Stimulated activated CD4-positive, alpha-beta T cell treated with anti-CD3 and anti-CD28 coated beads, Interleukin-12 subunit alpha, Interleukin-12 subunit beta, amount 100 ng/mL, for 48 hours (primary cell): ENCODE data around the gene USP48.
"Not testable (repeated sequence)": the region's sequence is repeated elsewhere in the genome, so short reads cannot be mapped to it uniquely, and the experiment has no call there.

ENCODE experiments used
- DNase-seq, 3 donors: peaks; one replicate each; pipeline ENCODE4 v3.0.0-alpha.2; 2020; ENCODE audit warnings: low read depth in 2 of 3, low spot score in 1 of 3

The USP48 gene

DNA sequence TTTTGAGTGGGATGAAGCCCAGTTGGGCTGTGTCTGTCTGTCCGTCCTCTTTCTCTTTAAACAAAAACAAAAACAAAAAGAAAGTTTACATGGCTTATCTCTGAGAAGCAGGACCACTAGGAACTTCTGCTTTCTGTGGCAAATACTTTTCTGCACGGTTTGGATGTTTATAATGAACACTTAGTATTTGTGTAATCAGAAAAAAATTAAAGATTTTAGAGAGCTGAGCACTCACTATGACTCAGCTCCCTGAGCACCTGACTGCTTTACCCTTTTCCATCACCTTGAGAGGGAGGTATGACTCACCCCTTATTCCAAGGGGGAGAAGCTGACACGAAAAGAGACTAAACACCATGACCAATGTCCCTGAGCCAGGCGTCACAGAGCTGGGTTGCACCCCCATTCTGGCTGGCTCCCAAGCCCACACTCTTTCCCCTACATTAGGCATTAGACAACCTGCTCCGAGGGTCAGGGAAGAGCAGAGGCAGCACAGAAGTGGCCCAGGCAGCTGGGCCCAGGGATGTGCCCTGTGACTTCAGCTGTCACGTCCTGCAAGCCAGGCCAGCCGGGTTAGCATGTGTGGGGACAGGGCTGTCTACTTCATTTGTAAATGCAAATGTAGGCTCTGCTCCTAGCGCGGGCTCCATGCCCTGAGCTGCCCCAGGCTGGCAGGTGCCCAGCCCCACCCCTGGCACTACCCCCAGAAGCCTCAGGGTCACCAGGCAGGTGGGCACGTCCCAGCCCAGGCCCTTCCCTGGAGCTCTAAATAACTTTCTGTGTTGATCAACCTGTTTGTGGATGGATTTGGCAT, 144.2 kb downstream of the USP48 start:
- no peak for DNase-seq

GRCh38 chr1:21637514-21637913, 145.4 kb downstream of the USP48 start:
- no peak for DNase-seq

DNA sequence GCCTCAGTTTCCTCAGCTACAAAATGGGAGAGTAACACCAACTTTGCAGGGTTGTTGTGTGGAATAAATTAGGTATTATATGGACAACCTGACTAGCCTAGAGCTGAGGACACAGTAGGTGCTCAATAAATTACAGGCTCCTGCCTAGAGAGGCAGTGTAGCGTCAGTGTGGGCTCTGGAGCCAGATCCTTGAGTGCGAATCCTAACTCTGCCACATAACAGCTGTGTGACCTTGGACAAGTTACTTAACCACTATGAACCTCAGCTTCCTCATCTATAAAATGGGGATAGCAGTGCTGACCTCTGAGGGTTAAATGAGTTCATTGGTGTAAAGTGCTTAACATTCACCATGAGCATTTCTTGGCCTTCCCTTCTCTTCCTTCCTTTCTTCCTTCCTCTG, 146.9 kb downstream of the USP48 start:
- no peak for DNase-seq

- DNase-seq: no peak
These were observed 148.0 kb downstream of the USP48 start for GRCh38 chr1:21634806-21635535.

- no peak for DNase-seq
These were observed 148.8 kb downstream of the USP48 start for GRCh38 chr1:21633992-21634805.

- no peak for DNase-seq
These were observed 149.7 kb downstream of the USP48 start for GRCh38 chr1:21633141-21633755.

- no peak for DNase-seq
These were observed 150.7 kb downstream of the USP48 start for GRCh38 chr1:21631944-21632887.

DNA sequence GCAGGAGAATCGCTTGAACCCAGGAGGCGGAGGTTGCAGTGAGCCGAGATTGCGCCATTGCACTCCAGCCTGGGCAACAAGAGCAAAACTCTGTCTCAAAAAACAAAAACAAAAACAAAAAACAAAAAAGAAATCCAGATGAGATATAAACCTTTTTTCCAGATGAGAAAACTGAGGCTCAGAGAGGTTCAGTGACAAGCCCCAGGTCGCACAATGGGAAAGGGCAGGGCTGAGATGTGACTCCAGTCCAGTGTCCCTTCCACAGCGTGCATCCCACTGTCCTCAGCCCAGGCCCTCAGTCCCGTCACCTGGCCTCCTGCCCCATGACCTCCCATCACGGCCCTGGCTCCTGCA, 151.4 kb downstream of the USP48 start:
- DNase-seq: not testable (repeated sequence)

GRCh38 chr1:21630571-21631343, 152.2 kb downstream of the USP48 start:
- no peak for DNase-seq

- no peak for DNase-seq
These were observed 153.0 kb downstream of the USP48 start for GRCh38 chr1:21629971-21630370.

- DNase-seq: no peak
These were observed 154.1 kb downstream of the USP48 start for GRCh38 chr1:21628798-21629393.
